WTC11 (cell line): Measurements from ENCODE around the gene ZNF639. TPM values are rescaled to one million over a fixed set of nuclear protein-coding genes. Genes with fewer than 3 reads are reported as not detected.

Experiments
- ATAC-seq: fragments of 200-7000 bp; cut with Tn5 transposase; 2 replicates; pipeline ENCODE4 v1.10.0; 2021; ENCODE audit warnings: mild to moderate bottlenecking, moderate library complexity
- CTCF ChIA-PET: fragments of 300-600 bp; sonication (Branson Sonifier 250); formaldehyde crosslinking; loops from one replicate; lab custom pipeline; 2021; ENCODE audit warnings: antibody characterized with exemption; lab: Charles Lee
- POLR2A ChIA-PET: fragments of 350-600 bp; sonication (Branson Sonifier 250); formaldehyde crosslinking; loops from one replicate; lab custom pipeline; 2021; ENCODE audit warnings: antibody characterized with exemption; lab: Charles Lee
- DNase-seq: peaks from one replicate; pipeline ENCODE4 v3.0.0; 2021; ENCODE audit warnings: low spot score
- H3K27ac Mint-ChIP-seq: 2 replicates; pipeline ENCODE4 v1.8.0; 2021; ENCODE audit warnings: mixed read lengths
- H3K27me3 Mint-ChIP-seq: 2 replicates; pipeline ENCODE4 v1.8.0; 2021; ENCODE audit warnings: low read depth, mild to moderate bottlenecking, moderate library complexity, mixed read lengths
- H3K36me3 Mint-ChIP-seq: 2 replicates; pipeline ENCODE4 v1.8.0; 2021; ENCODE audit warnings: mixed read lengths
- H3K4me1 Mint-ChIP-seq: 2 replicates; pipeline ENCODE4 v1.8.0; 2022; ENCODE audit warnings: mixed read lengths
- H3K4me3 Mint-ChIP-seq: 2 replicates; pipeline ENCODE4 v1.8.0; 2021; ENCODE audit warnings: mild to moderate bottlenecking, moderate library complexity, mixed read lengths
- H3K9me3 Mint-ChIP-seq: 2 replicates; pipeline ENCODE4 v1.8.0; 2021; ENCODE audit warnings: mixed read lengths
- ATF1 ChIP-seq: sonication (generic); formaldehyde crosslinking; IDR thresholded peaks from 2 replicates; pipeline ENCODE4 v1.8.1; 2023; ENCODE audit warnings: mild to moderate bottlenecking, moderate library complexity, missing genetic modification reagents
- FOXK1 ChIP-seq: sonication (generic); formaldehyde crosslinking; IDR thresholded peaks from 2 replicates; pipeline ENCODE4 v1.8.0; 2022; ENCODE audit warnings: mild to moderate bottlenecking, moderate library complexity, missing genetic modification reagents
- HMGA2 ChIP-seq: fragments of 250-450 bp; sonication (Bioruptor Pico); IDR thresholded peaks from 2 replicates; pipeline ENCODE4 v1.4.0; 2021; ENCODE audit warnings: mild to moderate bottlenecking, moderate library complexity
- KAT7 ChIP-seq: sonication (generic); formaldehyde crosslinking; IDR thresholded peaks from 2 replicates; pipeline ENCODE4 v1.8.1; 2023; ENCODE audit warnings: missing genetic modification reagents, mild to moderate bottlenecking, borderline replicate concordance
- MYBL2 ChIP-seq: sonication (generic); formaldehyde crosslinking; IDR thresholded peaks from 2 replicates; pipeline ENCODE4 v1.8.1; 2023; ENCODE audit warnings: mild to moderate bottlenecking, moderate library complexity, missing genetic modification reagents
- NFE2L1 ChIP-seq: sonication (generic); formaldehyde crosslinking; IDR thresholded peaks from 2 replicates; pipeline ENCODE4 v1.8.1; 2023; ENCODE audit warnings: missing genetic modification reagents
- NR3C1 ChIP-seq: sonication (generic); formaldehyde crosslinking; conservative IDR thresholded peaks from 2 replicates; pipeline ENCODE4 v1.8.1; 2023; ENCODE audit warnings: low read depth, mild to moderate bottlenecking, missing genetic modification reagents
- TP53 ChIP-seq: sonication (generic); formaldehyde crosslinking; IDR thresholded peaks from 2 replicates; pipeline ENCODE4 v1.8.1; 2023; ENCODE audit warnings: mild to moderate bottlenecking, missing genetic modification reagents
- ZNF396 ChIP-seq: fragments of 250-450 bp; sonication (Bioruptor Pico); IDR thresholded peaks from 2 replicates; pipeline ENCODE4 v1.8.0; 2021; ENCODE audit warnings: mild to moderate bottlenecking, moderate library complexity, borderline replicate concordance
- total RNA-seq: library from RNA; stranded (reverse); gene quantifications from 3 replicates; pipeline ENCODE4 v1.2.3, GENCODE V29; 2021
- TF ChIP-seq, protein P1 (sequence below): fragments of 200-600 bp; IDR thresholded peaks from 2 replicates; pipeline ENCODE4 v1.8.0; 2022; ENCODE audit warnings: antibody characterized with exemption
- TF ChIP-seq, protein P2 (sequence below): fragments of 250-450 bp; sonication (Bioruptor Pico); IDR thresholded peaks from 2 replicates; pipeline ENCODE4 v1.9.0; 2021; ENCODE audit warnings: moderate library complexity, mild to moderate bottlenecking, inconsistent platforms, borderline replicate concordance
- TF ChIP-seq, protein P3 (sequence below): fragments of 250-450 bp; sonication (Bioruptor Pico); IDR thresholded peaks from 2 replicates; pipeline ENCODE4 v1.9.0; 2021; ENCODE audit warnings: mild to moderate bottlenecking
- TF ChIP-seq, protein P4 (sequence below): sonication (generic); formaldehyde crosslinking; IDR thresholded peaks from 2 replicates; pipeline ENCODE4 v1.8.1; 2023; ENCODE audit warnings: mild to moderate bottlenecking, missing genetic modification reagents, moderate library complexity
- TF ChIP-seq, protein P5 (sequence below): fragments of 250-450 bp; sonication (Bioruptor Pico); IDR thresholded peaks from 2 replicates; pipeline ENCODE4 v1.9.0; 2021; ENCODE audit warnings: mild to moderate bottlenecking
- TF ChIP-seq, protein P6 (sequence below): sonication (generic); formaldehyde crosslinking; IDR thresholded peaks from 2 replicates; pipeline ENCODE4 v1.8.1; 2022; ENCODE audit warnings: mild to moderate bottlenecking, missing genetic modification reagents, moderate library complexity, borderline replicate concordance
- TF ChIP-seq, protein P7 (sequence below): sonication (generic); formaldehyde crosslinking; IDR thresholded peaks from 2 replicates; pipeline ENCODE4 v1.8.1; 2022; ENCODE audit warnings: low read depth, mild to moderate bottlenecking, moderate library complexity, missing genetic modification reagents, borderline replicate concordance
- TF ChIP-seq, protein P8 (sequence below): sonication (generic); formaldehyde crosslinking; IDR thresholded peaks from 2 replicates; pipeline ENCODE4 v1.8.0; 2022; ENCODE audit warnings: mild to moderate bottlenecking, missing genetic modification reagents
- TF ChIP-seq, protein P9 (sequence below): sonication (generic); formaldehyde crosslinking; IDR thresholded peaks from 2 replicates; pipeline ENCODE4 v1.8.0; 2022; ENCODE audit warnings: mild to moderate bottlenecking, missing genetic modification reagents

Gene ZNF639
- total RNA-seq, 1 experiment from 2014 or later = 34.8 TPM

DNA sequence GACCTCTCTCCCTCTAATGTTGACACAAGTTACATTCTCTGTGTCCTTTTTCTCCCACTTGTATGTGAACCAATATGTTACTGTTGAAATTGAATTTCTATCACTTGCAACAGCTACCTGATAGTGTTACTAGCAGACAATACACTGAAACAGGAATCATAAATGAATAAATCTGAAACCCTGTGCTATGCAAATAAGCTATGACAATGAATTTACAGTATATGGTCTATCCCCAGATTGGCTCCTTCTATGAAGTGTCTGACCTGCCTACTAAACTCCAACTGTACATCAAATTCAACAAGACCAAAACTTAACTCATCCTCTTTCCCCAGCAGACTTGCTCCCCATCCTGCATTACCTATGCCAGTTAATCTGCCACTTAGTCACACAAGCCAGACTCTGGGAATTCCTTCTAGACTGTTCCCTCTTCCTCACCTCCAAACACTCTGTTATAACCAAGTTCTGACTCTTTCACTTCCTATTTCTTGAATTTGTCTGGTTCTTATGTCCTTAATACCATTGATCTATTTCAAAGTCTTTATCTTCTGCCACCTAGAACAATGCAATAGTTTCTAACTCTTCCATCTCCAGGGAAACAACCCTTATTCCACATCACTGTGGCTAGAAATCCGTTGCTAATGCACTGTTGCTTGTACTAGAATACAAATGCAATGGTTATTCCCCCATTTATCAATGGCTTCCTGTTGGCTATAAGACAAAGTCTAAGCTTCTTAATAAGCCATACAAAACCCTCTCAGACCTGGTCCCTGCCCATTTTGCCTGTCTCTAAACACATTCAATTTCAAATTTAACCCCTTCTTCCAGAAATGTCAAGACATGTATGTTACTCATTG, 13.4 kb upstream of the ZNF639 start:
- Mint-ChIP-seq H3K4me1 (no peaks in the 10 kb centered on the region), H3K9me3 (no peaks in the 10 kb centered on the region), H3K36me3 (no peaks in the 10 kb centered on the region), H3K27ac (no peak overlapping the region), H3K4me3 (no peak overlapping the region)
- ChIA-PET CTCF (no interaction called here), POLR2A (no interaction called here)
- ATAC-seq (no peak), DNase-seq (no peak)
- TF ChIP-seq, protein P1, sequence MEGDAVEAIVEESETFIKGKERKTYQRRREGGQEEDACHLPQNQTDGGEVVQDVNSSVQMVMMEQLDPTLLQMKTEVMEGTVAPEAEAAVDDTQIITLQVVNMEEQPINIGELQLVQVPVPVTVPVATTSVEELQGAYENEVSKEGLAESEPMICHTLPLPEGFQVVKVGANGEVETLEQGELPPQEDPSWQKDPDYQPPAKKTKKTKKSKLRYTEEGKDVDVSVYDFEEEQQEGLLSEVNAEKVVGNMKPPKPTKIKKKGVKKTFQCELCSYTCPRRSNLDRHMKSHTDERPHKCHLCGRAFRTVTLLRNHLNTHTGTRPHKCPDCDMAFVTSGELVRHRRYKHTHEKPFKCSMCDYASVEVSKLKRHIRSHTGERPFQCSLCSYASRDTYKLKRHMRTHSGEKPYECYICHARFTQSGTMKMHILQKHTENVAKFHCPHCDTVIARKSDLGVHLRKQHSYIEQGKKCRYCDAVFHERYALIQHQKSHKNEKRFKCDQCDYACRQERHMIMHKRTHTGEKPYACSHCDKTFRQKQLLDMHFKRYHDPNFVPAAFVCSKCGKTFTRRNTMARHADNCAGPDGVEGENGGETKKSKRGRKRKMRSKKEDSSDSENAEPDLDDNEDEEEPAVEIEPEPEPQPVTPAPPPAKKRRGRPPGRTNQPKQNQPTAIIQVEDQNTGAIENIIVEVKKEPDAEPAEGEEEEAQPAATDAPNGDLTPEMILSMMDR = no peak
- TF ChIP-seq NR3C1 (no peak), ZNF396 (CRISPR knock-in tag) (no peak), TP53 (CRISPR knock-in tag) (no peak), ATF1 (CRISPR knock-in tag) (no peak), NFE2L1 (CRISPR knock-in tag) (no peak), HMGA2 (no peak), KAT7 (CRISPR knock-in tag) (no peak), MYBL2 (CRISPR knock-in tag) (no peak)
- TF ChIP-seq, protein P2, sequence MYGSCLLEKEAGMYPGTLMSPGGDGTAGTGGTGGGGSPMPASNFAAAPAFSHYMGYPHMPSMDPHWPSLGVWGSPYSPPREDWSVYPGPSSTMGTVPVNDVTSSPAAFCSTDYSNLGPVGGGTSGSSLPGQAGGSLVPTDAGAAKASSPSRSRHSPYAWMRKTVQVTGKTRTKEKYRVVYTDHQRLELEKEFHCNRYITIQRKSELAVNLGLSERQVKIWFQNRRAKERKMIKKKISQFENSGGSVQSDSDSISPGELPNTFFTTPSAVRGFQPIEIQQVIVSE (CRISPR knock-in tag) = no peak
- TF ChIP-seq, protein P3, sequence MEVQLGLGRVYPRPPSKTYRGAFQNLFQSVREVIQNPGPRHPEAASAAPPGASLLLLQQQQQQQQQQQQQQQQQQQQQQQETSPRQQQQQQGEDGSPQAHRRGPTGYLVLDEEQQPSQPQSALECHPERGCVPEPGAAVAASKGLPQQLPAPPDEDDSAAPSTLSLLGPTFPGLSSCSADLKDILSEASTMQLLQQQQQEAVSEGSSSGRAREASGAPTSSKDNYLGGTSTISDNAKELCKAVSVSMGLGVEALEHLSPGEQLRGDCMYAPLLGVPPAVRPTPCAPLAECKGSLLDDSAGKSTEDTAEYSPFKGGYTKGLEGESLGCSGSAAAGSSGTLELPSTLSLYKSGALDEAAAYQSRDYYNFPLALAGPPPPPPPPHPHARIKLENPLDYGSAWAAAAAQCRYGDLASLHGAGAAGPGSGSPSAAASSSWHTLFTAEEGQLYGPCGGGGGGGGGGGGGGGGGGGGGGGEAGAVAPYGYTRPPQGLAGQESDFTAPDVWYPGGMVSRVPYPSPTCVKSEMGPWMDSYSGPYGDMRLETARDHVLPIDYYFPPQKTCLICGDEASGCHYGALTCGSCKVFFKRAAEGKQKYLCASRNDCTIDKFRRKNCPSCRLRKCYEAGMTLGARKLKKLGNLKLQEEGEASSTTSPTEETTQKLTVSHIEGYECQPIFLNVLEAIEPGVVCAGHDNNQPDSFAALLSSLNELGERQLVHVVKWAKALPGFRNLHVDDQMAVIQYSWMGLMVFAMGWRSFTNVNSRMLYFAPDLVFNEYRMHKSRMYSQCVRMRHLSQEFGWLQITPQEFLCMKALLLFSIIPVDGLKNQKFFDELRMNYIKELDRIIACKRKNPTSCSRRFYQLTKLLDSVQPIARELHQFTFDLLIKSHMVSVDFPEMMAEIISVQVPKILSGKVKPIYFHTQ (CRISPR knock-in tag) = no peak
- TF ChIP-seq, protein P4, sequence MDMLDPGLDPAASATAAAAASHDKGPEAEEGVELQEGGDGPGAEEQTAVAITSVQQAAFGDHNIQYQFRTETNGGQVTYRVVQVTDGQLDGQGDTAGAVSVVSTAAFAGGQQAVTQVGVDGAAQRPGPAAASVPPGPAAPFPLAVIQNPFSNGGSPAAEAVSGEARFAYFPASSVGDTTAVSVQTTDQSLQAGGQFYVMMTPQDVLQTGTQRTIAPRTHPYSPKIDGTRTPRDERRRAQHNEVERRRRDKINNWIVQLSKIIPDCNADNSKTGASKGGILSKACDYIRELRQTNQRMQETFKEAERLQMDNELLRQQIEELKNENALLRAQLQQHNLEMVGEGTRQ = no peak
- TF ChIP-seq, protein P5, sequence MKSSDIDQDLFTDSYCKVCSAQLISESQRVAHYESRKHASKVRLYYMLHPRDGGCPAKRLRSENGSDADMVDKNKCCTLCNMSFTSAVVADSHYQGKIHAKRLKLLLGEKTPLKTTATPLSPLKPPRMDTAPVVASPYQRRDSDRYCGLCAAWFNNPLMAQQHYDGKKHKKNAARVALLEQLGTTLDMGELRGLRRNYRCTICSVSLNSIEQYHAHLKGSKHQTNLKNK = no peak
- TF ChIP-seq, protein P6, sequence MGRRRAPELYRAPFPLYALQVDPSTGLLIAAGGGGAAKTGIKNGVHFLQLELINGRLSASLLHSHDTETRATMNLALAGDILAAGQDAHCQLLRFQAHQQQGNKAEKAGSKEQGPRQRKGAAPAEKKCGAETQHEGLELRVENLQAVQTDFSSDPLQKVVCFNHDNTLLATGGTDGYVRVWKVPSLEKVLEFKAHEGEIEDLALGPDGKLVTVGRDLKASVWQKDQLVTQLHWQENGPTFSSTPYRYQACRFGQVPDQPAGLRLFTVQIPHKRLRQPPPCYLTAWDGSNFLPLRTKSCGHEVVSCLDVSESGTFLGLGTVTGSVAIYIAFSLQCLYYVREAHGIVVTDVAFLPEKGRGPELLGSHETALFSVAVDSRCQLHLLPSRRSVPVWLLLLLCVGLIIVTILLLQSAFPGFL (CRISPR knock-in tag) = no peak
- TF ChIP-seq, protein P7, sequence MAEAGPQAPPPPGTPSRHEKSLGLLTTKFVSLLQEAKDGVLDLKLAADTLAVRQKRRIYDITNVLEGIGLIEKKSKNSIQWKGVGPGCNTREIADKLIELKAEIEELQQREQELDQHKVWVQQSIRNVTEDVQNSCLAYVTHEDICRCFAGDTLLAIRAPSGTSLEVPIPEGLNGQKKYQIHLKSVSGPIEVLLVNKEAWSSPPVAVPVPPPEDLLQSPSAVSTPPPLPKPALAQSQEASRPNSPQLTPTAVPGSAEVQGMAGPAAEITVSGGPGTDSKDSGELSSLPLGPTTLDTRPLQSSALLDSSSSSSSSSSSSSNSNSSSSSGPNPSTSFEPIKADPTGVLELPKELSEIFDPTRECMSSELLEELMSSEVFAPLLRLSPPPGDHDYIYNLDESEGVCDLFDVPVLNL (CRISPR knock-in tag) = no peak
- TF ChIP-seq, all 79 proteins: peak for 0
- no peaks in the 10 kb centered on the region for H3K27me3 Mint-ChIP-seq

DNA sequence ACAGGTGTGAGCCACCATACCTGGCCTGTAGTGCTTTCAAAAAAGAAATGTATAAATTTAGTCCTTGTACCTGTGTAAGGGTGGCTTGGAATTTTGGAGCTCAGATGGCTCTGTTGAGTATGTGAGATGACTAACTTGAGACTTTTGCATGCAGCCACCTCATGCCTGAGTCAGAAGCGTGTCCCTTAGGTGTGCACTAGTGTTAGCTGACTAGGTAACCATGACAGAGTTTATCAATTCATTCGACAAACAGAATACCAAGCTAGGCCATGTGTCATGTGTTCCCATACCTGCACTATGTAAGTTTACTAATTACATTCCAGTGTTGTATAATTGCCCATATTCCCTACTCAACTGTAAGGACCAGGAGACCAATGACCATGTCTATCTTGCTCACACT, 4.0 kb upstream of the ZNF639 start:
- ChIA-PET POLR2A (no interaction called here), CTCF (no interaction called here)
- Mint-ChIP-seq H3K4me3 (no peak overlapping the region), H3K27me3 (no peaks in the 10 kb centered on the region), H3K36me3 (no peaks in the 10 kb centered on the region), H3K4me1 (peaks cover 14% of the 10 kb centered on the region), H3K9me3 (no peaks in the 10 kb centered on the region), H3K27ac (no peak overlapping the region)
- DNase-seq (no peak), ATAC-seq (no peak)
- TF ChIP-seq, protein P8, sequence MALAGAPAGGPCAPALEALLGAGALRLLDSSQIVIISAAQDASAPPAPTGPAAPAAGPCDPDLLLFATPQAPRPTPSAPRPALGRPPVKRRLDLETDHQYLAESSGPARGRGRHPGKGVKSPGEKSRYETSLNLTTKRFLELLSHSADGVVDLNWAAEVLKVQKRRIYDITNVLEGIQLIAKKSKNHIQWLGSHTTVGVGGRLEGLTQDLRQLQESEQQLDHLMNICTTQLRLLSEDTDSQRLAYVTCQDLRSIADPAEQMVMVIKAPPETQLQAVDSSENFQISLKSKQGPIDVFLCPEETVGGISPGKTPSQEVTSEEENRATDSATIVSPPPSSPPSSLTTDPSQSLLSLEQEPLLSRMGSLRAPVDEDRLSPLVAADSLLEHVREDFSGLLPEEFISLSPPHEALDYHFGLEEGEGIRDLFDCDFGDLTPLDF = no peak
- TF ChIP-seq, protein P9, sequence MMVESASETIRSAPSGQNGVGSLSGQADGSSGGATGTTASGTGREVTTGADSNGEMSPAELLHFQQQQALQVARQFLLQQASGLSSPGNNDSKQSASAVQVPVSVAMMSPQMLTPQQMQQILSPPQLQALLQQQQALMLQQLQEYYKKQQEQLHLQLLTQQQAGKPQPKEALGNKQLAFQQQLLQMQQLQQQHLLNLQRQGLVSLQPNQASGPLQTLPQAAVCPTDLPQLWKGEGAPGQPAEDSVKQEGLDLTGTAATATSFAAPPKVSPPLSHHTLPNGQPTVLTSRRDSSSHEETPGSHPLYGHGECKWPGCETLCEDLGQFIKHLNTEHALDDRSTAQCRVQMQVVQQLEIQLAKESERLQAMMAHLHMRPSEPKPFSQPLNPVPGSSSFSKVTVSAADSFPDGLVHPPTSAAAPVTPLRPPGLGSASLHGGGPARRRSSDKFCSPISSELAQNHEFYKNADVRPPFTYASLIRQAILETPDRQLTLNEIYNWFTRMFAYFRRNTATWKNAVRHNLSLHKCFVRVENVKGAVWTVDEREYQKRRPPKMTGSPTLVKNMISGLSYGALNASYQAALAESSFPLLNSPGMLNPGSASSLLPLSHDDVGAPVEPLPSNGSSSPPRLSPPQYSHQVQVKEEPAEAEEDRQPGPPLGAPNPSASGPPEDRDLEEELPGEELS (CRISPR knock-in tag) = no peak
- no peak for TF ChIP-seq FOXK1
